ENCODE results near the gene TLL1. TPM values are rescaled to one million over a fixed set of nuclear protein-coding genes. Genes with fewer than 3 reads are reported as not detected.

The TLL1 gene
- total and polyA plus RNA-seq, 2 donors (not counting 3 experiments of a cell fraction or from before 2014, with no cell fraction given) = 0.41 to 1.4 TPM

DNA sequence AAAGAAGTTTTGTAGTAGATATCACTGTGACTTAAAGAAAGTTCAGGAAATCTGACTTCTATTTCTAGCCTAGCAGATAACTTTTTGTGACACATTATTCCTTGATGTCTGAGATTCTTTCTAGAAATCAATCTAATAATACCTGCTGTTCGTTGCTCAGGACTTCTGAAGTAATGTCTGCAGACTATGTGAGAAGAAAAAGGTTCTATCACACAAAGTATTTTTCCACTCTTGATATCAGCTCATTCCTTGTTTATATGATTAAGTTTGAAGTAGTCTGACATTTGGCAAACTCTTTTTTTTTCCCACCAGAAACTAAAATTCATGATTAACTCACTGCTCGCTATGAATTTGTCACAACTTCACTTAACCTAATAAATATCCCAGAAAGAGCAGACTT lies 56.6 kb downstream of the TLL1 start:
- FAIRE-seq (no peak), DNase-seq (ENCODE audit: low read depth, low spot score) (no peak)
- intact Hi-C loops (cut with micrococcal nuclease) (no loop called here), dilution Hi-C loops (cut with MboI; ENCODE audit: extremely low pct_ligation_motif_present, low sequenced_read_pairs) (no loop called here)
- Histone ChIP-seq H3K9ac (replicated peaks; ENCODE audit: extremely low read depth, insufficient read depth, low read length) (no peak overlapping the region), H3K27ac (ENCODE audit: insufficient read depth, low read depth, low read length) (no peak overlapping the region), H2AFZ (ENCODE audit: low read depth, low read length) (no peak overlapping the region), H3K9me3 (replicated peaks; ENCODE audit: control insufficient read depth, insufficient read depth, low read length) (no peaks in the 10 kb centered on the region), H3K4me3 (replicated peaks in 1 of 3; ENCODE audit: insufficient read depth in 1 of 3, low read depth in 1 of 3, low read length in 3 of 3) (no peak overlapping the region), H3K4me2 (ENCODE audit: insufficient read depth, low read length) (no peak overlapping the region), H3K9me1 (replicated peaks; ENCODE audit: control insufficient read depth, extremely low read depth, insufficient read depth, low read length) (no peaks in the 10 kb centered on the region), H3K79me2 (ENCODE audit: control insufficient read depth, insufficient read depth, low read length) (no peaks in the 10 kb centered on the region), H3K36me3 (ENCODE audit: control insufficient read depth in 2 of 2, extremely low read depth in 1 of 2, insufficient read depth in 2 of 2, low read length in 2 of 2) (no peaks in the 10 kb centered on the region), H3K27me3 (ENCODE audit: control insufficient read depth in 2 of 2, insufficient read depth in 2 of 2, low read length in 2 of 2) (no peaks in the 10 kb centered on the region), H3K4me1 (ENCODE audit: control insufficient read depth, extremely low read depth, insufficient read depth, low read length) (peaks cover 20% of the 10 kb centered on the region), H4K20me1 (replicated peaks; ENCODE audit: control insufficient read depth, extremely low read depth, insufficient read depth, low read length) (no peaks in the 10 kb centered on the region)
- no peak for TF ChIP-seq POLR2A (IDR thresholded peaks at IDR 0.05; ENCODE audit: low read depth, low read length)
- TF ChIP-seq MYC (IDR thresholded peaks at IDR 0.05; ENCODE audit: low read depth, low read length) = no peak
- TF ChIP-seq, protein P1, sequence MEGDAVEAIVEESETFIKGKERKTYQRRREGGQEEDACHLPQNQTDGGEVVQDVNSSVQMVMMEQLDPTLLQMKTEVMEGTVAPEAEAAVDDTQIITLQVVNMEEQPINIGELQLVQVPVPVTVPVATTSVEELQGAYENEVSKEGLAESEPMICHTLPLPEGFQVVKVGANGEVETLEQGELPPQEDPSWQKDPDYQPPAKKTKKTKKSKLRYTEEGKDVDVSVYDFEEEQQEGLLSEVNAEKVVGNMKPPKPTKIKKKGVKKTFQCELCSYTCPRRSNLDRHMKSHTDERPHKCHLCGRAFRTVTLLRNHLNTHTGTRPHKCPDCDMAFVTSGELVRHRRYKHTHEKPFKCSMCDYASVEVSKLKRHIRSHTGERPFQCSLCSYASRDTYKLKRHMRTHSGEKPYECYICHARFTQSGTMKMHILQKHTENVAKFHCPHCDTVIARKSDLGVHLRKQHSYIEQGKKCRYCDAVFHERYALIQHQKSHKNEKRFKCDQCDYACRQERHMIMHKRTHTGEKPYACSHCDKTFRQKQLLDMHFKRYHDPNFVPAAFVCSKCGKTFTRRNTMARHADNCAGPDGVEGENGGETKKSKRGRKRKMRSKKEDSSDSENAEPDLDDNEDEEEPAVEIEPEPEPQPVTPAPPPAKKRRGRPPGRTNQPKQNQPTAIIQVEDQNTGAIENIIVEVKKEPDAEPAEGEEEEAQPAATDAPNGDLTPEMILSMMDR (IDR thresholded peaks at IDR 0.05; ENCODE audit: extremely low read depth in 1 of 2, insufficient read depth in 1 of 2, low read depth in 1 of 2, low read length in 2 of 2) = no peak
- no peak for TF ChIP-seq GATA2 (IDR thresholded peaks at IDR 0.05; ENCODE audit: insufficient read depth, insufficient read length, low read depth, low read length)
- TF ChIP-seq POLR2AphosphoS5 (IDR thresholded peaks at IDR 0.05; ENCODE audit: insufficient read depth, low read depth, low read length) = no peak
- TF ChIP-seq JUN (IDR thresholded peaks at IDR 0.05; ENCODE audit: borderline replicate concordance, insufficient read depth, insufficient read length, low read depth) = no peak
- TF ChIP-seq EZH2 (IDR thresholded peaks at IDR 0.05; ENCODE audit: borderline replicate concordance, low read depth, low read length, severe bottlenecking) = no peak
- TF ChIP-seq, protein P2, sequence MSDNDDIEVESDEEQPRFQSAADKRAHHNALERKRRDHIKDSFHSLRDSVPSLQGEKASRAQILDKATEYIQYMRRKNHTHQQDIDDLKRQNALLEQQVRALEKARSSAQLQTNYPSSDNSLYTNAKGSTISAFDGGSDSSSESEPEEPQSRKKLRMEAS (IDR thresholded peaks at IDR 0.05; ENCODE audit: insufficient read depth, insufficient read length) = no peak
- TF ChIP-seq FOS (IDR thresholded peaks at IDR 0.05; ENCODE audit: borderline replicate concordance, insufficient read depth, low read length) = no peak
- BruUV-seq (replicated peaks) = no TSS peak
- CTCF ChIA-PET = no interaction called here
- POLR2A ChIA-PET = no interaction called here

Measured in endothelial cell of umbilical vein (primary cell).